Epithelial cell of esophagus (primary cell): Measurements from ENCODE around the gene PACSIN2.
"Not testable (repeated sequence)": the region's sequence is repeated elsewhere in the genome, so short reads cannot be mapped to it uniquely, and the experiment has no call there.

Experiments
- DNase-seq: peaks from one replicate; pipeline ENCODE4 v3.0.0; 2010; ENCODE audit warnings: low read depth
- H3K4me3 ChIP-seq: 2 replicates; pipeline ENCODE4 v1.5.1; 2011; ENCODE audit warnings: mild to moderate bottlenecking, low read length, control low read depth
- TF ChIP-seq, protein P1 (sequence below): IDR thresholded peaks from 2 replicates; pipeline ENCODE4 v1.5.1; 2011; ENCODE audit warnings: low read depth, mild to moderate bottlenecking, low read length, control low read depth, inconsistent platforms; ENCODE audit not compliant: insufficient read depth; ENCODE audit errors: missing control alignments

Gene PACSIN2

GRCh38 chr22:42919199-42919598 lies 95.8 kb downstream of the PACSIN2 start:
- TF ChIP-seq, protein P1, sequence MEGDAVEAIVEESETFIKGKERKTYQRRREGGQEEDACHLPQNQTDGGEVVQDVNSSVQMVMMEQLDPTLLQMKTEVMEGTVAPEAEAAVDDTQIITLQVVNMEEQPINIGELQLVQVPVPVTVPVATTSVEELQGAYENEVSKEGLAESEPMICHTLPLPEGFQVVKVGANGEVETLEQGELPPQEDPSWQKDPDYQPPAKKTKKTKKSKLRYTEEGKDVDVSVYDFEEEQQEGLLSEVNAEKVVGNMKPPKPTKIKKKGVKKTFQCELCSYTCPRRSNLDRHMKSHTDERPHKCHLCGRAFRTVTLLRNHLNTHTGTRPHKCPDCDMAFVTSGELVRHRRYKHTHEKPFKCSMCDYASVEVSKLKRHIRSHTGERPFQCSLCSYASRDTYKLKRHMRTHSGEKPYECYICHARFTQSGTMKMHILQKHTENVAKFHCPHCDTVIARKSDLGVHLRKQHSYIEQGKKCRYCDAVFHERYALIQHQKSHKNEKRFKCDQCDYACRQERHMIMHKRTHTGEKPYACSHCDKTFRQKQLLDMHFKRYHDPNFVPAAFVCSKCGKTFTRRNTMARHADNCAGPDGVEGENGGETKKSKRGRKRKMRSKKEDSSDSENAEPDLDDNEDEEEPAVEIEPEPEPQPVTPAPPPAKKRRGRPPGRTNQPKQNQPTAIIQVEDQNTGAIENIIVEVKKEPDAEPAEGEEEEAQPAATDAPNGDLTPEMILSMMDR, result no peak
- H3K4me3 ChIP-seq, result no peak overlapping the region
- peak; percentile 44 for DNase-seq

- TF ChIP-seq, protein P1, result no peak
Measured at GRCh38 chr22:42918500-42918899, 96.4 kb downstream of the PACSIN2 start.

GRCh38 chr22:42917358-42917757 lies 97.6 kb downstream of the PACSIN2 start:
- H3K4me3 ChIP-seq, DNase-seq: not testable (repeated sequence)

More at GRCh38 chr22:42918500-42918899, 96.4 kb downstream of the PACSIN2 start:
- no peak overlapping the region for H3K4me3 ChIP-seq
- DNase-seq, result peak; percentile 79

DNA sequence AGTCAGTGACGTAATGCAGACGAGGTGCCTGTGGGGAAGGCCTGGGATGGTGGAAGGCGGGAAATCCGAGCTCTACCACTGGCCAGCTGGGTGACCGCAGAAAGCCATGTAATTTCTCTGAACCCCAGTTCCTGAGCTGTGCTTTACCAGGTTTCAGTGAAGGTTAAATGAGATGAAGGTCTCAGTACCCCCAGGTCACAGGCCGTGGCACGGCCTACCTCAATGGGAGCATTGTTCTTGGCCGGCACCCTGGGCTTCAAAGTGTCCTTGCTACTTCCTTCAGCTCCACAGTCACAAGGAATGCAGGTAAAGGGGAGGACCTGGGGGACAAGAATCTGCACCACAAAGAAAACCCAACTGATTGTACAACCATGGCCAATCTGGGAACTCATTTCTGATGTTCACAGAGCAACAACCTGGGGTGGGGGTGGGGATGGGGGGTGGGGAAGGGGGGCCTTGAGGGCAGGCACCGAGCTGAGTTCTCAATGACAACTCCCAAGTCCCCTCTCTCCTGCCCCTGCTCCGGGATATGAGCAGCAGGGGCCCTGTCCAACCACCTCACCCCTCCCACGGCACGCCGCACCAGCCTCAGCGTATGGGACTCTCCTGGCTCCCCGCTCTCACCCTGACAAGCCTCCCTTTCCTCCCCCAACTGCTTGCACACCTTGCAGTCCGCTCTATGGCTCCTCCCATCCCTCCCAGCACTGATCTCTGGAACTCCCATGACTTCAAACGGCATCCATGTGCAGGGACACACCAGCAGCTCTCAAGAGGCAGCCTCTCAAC lies 98.8 kb downstream of the PACSIN2 start:
- no peak overlapping the region for H3K4me3 ChIP-seq
- TF ChIP-seq, protein P1, result no peak
- DNase-seq, result no peak

- DNase-seq, result no peak
- TF ChIP-seq, protein P1, result no peak
Measured at GRCh38 chr22:42914511-42915076, 100.4 kb downstream of the PACSIN2 start.

DNA sequence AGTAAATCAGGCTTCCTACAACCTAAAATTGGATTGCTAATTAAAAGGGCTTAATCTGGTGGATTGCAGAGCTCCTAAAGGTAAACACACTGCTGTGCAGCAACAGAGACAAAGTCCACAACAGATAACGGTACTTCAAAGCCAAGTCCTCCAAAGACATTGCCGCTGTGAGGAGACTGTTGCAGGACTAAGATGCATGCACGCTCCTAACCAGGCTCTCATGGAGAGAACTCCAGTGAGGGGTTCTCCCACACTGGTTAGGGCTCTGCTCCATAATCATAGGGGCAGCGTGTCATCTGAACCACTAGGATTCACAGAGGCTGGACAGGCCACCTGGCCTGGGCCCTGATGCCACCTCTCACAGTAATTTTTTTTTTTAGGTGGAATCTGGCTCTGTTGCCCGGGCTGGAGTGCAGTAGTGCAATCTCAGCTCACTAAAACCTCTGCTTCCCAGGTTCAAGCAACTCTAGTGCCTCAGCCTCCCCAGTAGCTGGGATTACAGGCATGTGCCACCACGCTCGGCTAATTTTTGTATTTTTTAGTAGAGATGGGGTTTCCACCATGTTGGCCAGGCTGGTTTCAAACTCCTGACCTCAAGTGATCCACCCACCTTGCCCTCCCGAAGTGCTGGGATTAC lies 101.0 kb downstream of the PACSIN2 start:
- DNase-seq, result no peak
- H3K4me3 ChIP-seq, result no peak overlapping the region
- TF ChIP-seq, protein P1, result no peak

More at GRCh38 chr22:42914511-42915076, 100.4 kb downstream of the PACSIN2 start:
- no peak overlapping the region for H3K4me3 ChIP-seq

DNA sequence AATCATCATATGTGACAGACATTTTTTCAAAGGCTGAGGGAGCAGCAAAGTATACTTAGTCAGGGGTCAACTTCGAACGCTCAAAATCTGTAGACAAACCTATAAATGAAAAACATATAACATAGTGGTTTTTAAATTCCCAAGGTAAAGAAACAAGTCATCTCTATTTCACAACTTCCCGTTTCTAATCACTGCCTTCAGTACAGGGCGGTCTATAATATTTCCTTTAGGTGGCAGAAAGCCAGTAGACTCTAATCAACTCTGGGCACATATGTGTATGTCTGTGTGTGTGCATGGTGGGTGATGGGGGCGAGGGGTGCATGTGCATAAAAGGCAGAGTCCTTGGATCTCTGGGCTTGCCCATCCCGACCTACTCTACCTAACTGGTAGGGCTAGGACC lies 102.9 kb downstream of the PACSIN2 start:
- DNase-seq, result no peak
- no peak overlapping the region for H3K4me3 ChIP-seq
- TF ChIP-seq, protein P1, result no peak
